Measurements from ENCODE around the gene CRB2. TPM values are rescaled to one million over a fixed set of nuclear protein-coding genes. Genes with fewer than 3 reads are reported as not detected.

CRB2 gene
- total and polyA plus RNA-seq, 4 experiments from 2014 or later: not detected

DNA sequence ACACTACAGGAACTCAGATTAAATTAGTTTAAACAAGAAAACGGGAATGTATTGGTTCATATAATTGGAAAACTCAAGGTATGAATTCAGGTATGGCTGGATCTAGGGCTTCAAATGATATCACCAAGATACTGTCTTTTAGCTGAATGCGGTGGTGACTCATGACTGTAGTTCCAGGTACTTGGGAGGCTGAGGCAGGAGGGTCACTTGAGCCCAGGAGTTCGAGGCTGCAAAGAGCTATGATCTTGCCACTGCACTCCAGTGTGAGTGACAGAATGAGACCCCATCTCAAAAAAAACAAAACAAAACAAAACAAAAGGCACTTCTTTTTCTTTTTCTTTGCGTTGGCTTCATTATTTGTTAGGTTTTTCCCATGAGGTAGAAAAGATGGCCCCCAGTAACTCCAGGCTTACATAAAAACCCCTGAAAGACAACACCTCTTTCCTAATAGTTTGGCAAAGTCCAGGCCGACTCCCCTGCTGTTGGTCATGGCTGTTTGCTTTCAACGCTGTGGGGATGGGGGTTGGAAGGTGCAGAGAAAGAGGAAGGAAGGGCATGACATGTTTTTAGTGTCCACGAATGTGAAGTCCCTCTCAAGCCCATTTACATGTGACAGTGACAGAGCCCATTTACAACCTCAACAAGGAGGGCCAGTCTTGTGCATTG, 39.8 kb upstream of the CRB2 start:
- ChIA-PET CTCF (ENCODE audit: partially characterized antibody) (no interaction called here), POLR2A (ENCODE audit: partially characterized antibody) (no interaction called here)
- Mint-ChIP-seq H3K27ac (no peak overlapping the region), H3K27me3 (peaks cover 0 to 7% of the 10 kb centered on the region in 2 donors), H3K4me1 (peaks cover under 1 to 14% (median 1%) of the 10 kb centered on the region in 4 donors), H3K36me3 (no peaks in the 10 kb centered on the region), H3K4me3 (no peak overlapping the region), H3K9me3 (peaks cover 0 to 1% (median 0%) of the 10 kb centered on the region in 8 donors)
- Histone ChIP-seq H3K4me3 (ENCODE audit: low read length in 2 of 2) (no peak overlapping the region), H3K4me1 (ENCODE audit: insufficient read depth, low read length) (peaks cover 2% of the 10 kb centered on the region), H3K27ac (ENCODE audit: low read depth, low read length) (no peak overlapping the region), H3K36me3 (ENCODE audit: insufficient read depth, low read length) (no peaks in the 10 kb centered on the region), H3K9me3 (ENCODE audit: control insufficient read depth in 1 of 2, low read length in 2 of 2) (no peaks in the 10 kb centered on the region), H3K27me3 (ENCODE audit: insufficient read depth, low read length) (no peaks in the 10 kb centered on the region)
- DNase-seq: no peak
- intact Hi-C loops (cut with micrococcal nuclease): no loop called here

- intact Hi-C loops (cut with micrococcal nuclease): no loop called here
- peak overlapping the region in 1 of 7 donors; percentile 30 for H3K27ac Mint-ChIP-seq
- Histone ChIP-seq H3K27ac (ENCODE audit: low read depth, low read length) (no peak overlapping the region), H3K4me3 (ENCODE audit: low read length in 2 of 2) (no peak overlapping the region), H3K4me1 (ENCODE audit: insufficient read depth, low read length) (peaks cover 22% of the 10 kb centered on the region), H3K36me3 (ENCODE audit: insufficient read depth, low read length) (no peaks in the 10 kb centered on the region), H3K27me3 (ENCODE audit: insufficient read depth, low read length) (no peaks in the 10 kb centered on the region), H3K9me3 (ENCODE audit: control insufficient read depth in 1 of 2, low read length in 2 of 2) (no peaks in the 10 kb centered on the region)
- DNase-seq: no peak
- ChIA-PET CTCF (ENCODE audit: partially characterized antibody) (no interaction called here), POLR2A (ENCODE audit: partially characterized antibody) (no interaction called here)
- no peaks in the 10 kb centered on the region for H3K9me3 Mint-ChIP-seq
- H3K27me3 Mint-ChIP-seq: peaks cover 0 to 7% of the 10 kb centered on the region in 2 donors
- H3K36me3 Mint-ChIP-seq: no peaks in the 10 kb centered on the region
- no peak overlapping the region for H3K4me3 Mint-ChIP-seq
- peaks cover 16 to 23% (median 19%) of the 10 kb centered on the region in 4 donors for H3K4me1 Mint-ChIP-seq
These were observed 37.8 kb upstream of the CRB2 start for GRCh38 chr9:123318202-123318601.

DNA sequence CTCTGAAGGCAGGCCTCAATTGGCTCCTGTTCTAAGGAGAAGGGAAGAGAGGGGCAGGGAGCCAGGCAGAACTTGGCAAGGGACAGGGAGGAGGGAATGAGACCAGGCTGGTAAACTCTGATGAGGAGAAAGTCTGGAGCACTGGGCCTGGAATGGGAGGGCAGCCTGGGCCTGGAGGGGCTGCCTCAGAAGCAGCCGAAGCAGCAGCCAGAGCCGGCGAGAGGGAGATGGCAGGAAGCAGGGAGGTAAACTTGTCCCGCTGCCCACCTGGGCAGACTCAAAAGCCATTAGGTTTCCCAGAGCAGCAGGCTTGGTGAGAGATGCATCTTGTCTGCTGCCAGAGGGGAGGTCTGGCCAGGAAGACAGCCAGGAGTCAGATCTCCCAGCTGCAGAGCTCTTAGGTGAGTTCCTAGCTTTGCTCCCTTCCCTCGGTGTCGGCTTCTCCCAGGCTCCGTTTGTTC, 37.0 kb upstream of the CRB2 start:
- ChIA-PET CTCF (ENCODE audit: partially characterized antibody) (no interaction called here), POLR2A (ENCODE audit: partially characterized antibody) (no interaction called here)
- Mint-ChIP-seq H3K36me3 (no peaks in the 10 kb centered on the region), H3K4me1 (peaks cover 18 to 28% (median 23%) of the 10 kb centered on the region in 4 donors), H3K27me3 (peaks cover 0 to 7% of the 10 kb centered on the region in 2 donors), H3K27ac (no peak overlapping the region), H3K9me3 (no peaks in the 10 kb centered on the region), H3K4me3 (no peak overlapping the region)
- H3K4me1 ChIP-seq (ENCODE audit: insufficient read depth, low read length): peaks cover 28% of the 10 kb centered on the region
- H3K36me3 ChIP-seq (ENCODE audit: insufficient read depth, low read length): no peaks in the 10 kb centered on the region
- H3K9me3 ChIP-seq (ENCODE audit: control insufficient read depth in 1 of 2, low read length in 2 of 2): no peaks in the 10 kb centered on the region
- no peak for DNase-seq
- intact Hi-C loops (cut with micrococcal nuclease): no loop called here
- no peak overlapping the region for H3K27ac ChIP-seq (ENCODE audit: low read depth, low read length)
- H3K27me3 ChIP-seq (ENCODE audit: insufficient read depth, low read length): no peaks in the 10 kb centered on the region
- H3K4me3 ChIP-seq (ENCODE audit: low read length in 2 of 2): no peak overlapping the region

- Mint-ChIP-seq H3K9me3 (no peaks in the 10 kb centered on the region), H3K27me3 (peaks cover 0 to 4% of the 10 kb centered on the region in 2 donors), H3K4me3 (no peak overlapping the region), H3K4me1 (peaks cover 20 to 36% (median 24%) of the 10 kb centered on the region in 4 donors), H3K27ac (no peak overlapping the region), H3K36me3 (no peaks in the 10 kb centered on the region)
- Histone ChIP-seq H3K4me3 (ENCODE audit: low read length in 2 of 2) (no peak overlapping the region), H3K27ac (ENCODE audit: low read depth, low read length) (no peak overlapping the region), H3K27me3 (ENCODE audit: insufficient read depth, low read length) (no peaks in the 10 kb centered on the region), H3K36me3 (ENCODE audit: insufficient read depth, low read length) (no peaks in the 10 kb centered on the region), H3K9me3 (ENCODE audit: control insufficient read depth in 1 of 2, low read length in 2 of 2) (no peaks in the 10 kb centered on the region), H3K4me1 (ENCODE audit: insufficient read depth, low read length) (peaks cover 28% of the 10 kb centered on the region)
- intact Hi-C loops (cut with micrococcal nuclease): loop anchor here (10.0 kb wide), 1 partner anchor 415 kb away; the partner anchor contains the start of gene RC3H2
- no peak for DNase-seq
- POLR2A ChIA-PET (ENCODE audit: partially characterized antibody): no interaction called here
- CTCF ChIA-PET (ENCODE audit: partially characterized antibody): interaction anchor here (1.0 kb wide), 1 partner anchor 29 kb away, joined by 4 read pairs; no protein-coding TSS in a partner anchor
These were observed 36.3 kb upstream of the CRB2 start for GRCh38 chr9:123319541-123320339.

- no peaks in the 10 kb centered on the region for H3K36me3 Mint-ChIP-seq
- Histone ChIP-seq H3K9me3 (ENCODE audit: control insufficient read depth in 1 of 2, low read length in 2 of 2) (no peaks in the 10 kb centered on the region), H3K27ac (ENCODE audit: low read depth, low read length) (no peak overlapping the region), H3K27me3 (ENCODE audit: insufficient read depth, low read length) (no peaks in the 10 kb centered on the region), H3K36me3 (ENCODE audit: insufficient read depth, low read length) (no peaks in the 10 kb centered on the region), H3K4me1 (ENCODE audit: insufficient read depth, low read length) (peaks cover 28% of the 10 kb centered on the region), H3K4me3 (ENCODE audit: low read length in 2 of 2) (no peak overlapping the region)
- no peak for DNase-seq
- CTCF ChIA-PET (ENCODE audit: partially characterized antibody): interaction anchor here (1.0 kb wide), 1 partner anchor 28 kb away, joined by 4 read pairs; no protein-coding TSS in a partner anchor
- intact Hi-C loops (cut with micrococcal nuclease): loop anchor here (10.0 kb wide), 1 partner anchor 416 kb away; the partner anchor contains the start of gene RC3H2
- H3K27me3 Mint-ChIP-seq: peaks cover 0 to under 1% of the 10 kb centered on the region in 2 donors
- H3K27ac Mint-ChIP-seq: peak overlapping the region in 4 of 7 donors; percentile 6 to 88 (median 66)
- H3K4me3 Mint-ChIP-seq: no peak overlapping the region
- peaks cover 22 to 45% (median 28%) of the 10 kb centered on the region in 4 donors for H3K4me1 Mint-ChIP-seq
- no peaks in the 10 kb centered on the region for H3K9me3 Mint-ChIP-seq
- POLR2A ChIA-PET (ENCODE audit: partially characterized antibody): no interaction called here
These were observed 35.2 kb upstream of the CRB2 start for GRCh38 chr9:123320814-123321213.

DNA sequence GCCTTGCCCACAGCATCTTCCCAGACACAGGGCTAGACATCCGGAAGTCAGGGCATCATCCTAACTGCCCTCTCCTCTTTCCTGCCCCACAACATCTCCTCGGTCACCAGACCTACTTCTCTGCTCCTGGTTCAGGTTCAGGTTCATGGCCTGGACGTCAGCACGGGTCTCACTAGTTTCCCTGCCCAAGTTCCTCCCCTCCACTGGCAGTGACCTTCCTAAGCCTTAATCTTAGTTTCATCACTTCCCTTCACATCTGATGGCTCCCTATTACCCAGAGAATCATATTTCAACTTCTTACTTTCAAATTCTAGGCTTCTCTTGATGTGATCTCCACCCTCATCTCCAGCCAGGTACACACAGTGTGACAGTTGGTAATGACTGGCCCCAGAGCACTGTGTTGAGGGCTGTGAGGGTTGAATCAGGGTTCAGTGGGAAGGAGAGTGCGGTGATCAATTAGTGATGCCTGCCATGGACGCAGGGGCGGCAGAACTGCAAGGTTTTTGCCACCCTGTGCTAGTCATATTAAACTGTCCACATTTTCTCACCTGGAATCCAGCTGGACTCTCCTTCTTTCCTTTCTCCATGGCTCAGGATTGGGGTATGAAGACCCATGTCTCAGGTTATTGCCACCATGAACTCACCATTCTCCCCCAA, 34.3 kb upstream of the CRB2 start:
- Mint-ChIP-seq H3K27me3 (no peaks in the 10 kb centered on the region), H3K9me3 (no peaks in the 10 kb centered on the region), H3K27ac (peak overlapping the region; percentile 70 to 96 (median 92)), H3K4me3 (peak overlapping the region in 6 of 8 donors; percentile 1 to 82 (median 72)), H3K36me3 (no peaks in the 10 kb centered on the region), H3K4me1 (peaks cover 22 to 45% (median 28%) of the 10 kb centered on the region in 4 donors)
- Histone ChIP-seq H3K27me3 (ENCODE audit: insufficient read depth, low read length) (no peaks in the 10 kb centered on the region), H3K27ac (ENCODE audit: low read depth, low read length) (peak overlapping the region; percentile 44), H3K4me3 (ENCODE audit: low read length in 2 of 2) (no peak overlapping the region), H3K4me1 (ENCODE audit: insufficient read depth, low read length) (peaks cover 28% of the 10 kb centered on the region), H3K9me3 (ENCODE audit: control insufficient read depth in 1 of 2, low read length in 2 of 2) (no peaks in the 10 kb centered on the region), H3K36me3 (ENCODE audit: insufficient read depth, low read length) (no peaks in the 10 kb centered on the region)
- intact Hi-C loops (cut with micrococcal nuclease): loop anchor here (1.0 to 10.0 kb wide), 3 partner anchors 18 to 417 kb away; partner anchors contain the start of genes RC3H2 and STRBP
- POLR2A ChIA-PET (ENCODE audit: partially characterized antibody): interaction anchor here (1.9 to 2.4 kb wide), 2 partner anchors 18 to 52 kb away, joined by 12 to 34 read pairs; no protein-coding TSS in a partner anchor
- CTCF ChIA-PET (ENCODE audit: partially characterized antibody): interaction anchor here (1.6 kb wide), 1 partner anchor 18 kb away, joined by 6 read pairs; no protein-coding TSS in a partner anchor
- DNase-seq: no peak

Measured in CD4-positive, alpha-beta memory T cell (primary cell).